Measurements from ENCODE around the gene FAM162A.

The FAM162A gene

DNA sequence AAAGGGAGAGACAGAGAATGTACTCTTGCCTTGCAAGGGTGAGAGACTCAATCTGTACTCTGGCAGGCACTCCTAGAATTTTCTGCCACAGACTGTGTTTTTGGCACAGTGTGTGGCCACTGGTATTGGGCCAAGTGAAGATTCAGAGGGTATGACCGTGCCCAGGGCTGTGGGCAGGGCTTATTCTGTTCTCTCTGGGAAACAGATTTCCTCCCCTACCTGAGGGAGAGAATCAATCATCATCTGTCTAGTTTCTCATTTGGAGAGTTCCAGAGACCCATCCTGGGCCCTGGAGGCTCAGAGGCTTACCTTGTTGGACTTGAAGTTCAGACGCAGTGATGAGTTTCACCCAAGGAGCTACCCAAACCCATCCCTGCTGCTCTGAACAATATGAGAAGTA is 30.8 kb upstream of the FAM162A start:
- TF ChIP-seq, protein P1, sequence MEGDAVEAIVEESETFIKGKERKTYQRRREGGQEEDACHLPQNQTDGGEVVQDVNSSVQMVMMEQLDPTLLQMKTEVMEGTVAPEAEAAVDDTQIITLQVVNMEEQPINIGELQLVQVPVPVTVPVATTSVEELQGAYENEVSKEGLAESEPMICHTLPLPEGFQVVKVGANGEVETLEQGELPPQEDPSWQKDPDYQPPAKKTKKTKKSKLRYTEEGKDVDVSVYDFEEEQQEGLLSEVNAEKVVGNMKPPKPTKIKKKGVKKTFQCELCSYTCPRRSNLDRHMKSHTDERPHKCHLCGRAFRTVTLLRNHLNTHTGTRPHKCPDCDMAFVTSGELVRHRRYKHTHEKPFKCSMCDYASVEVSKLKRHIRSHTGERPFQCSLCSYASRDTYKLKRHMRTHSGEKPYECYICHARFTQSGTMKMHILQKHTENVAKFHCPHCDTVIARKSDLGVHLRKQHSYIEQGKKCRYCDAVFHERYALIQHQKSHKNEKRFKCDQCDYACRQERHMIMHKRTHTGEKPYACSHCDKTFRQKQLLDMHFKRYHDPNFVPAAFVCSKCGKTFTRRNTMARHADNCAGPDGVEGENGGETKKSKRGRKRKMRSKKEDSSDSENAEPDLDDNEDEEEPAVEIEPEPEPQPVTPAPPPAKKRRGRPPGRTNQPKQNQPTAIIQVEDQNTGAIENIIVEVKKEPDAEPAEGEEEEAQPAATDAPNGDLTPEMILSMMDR (conservative IDR thresholded peaks at IDR 0.05; ENCODE audit: control insufficient read depth, insufficient read depth, low read depth, low read length), result no peak
- H3K4me3 ChIP-seq (ENCODE audit: control insufficient read depth, low read depth, low read length), result no peak overlapping the region
- DNase-seq (ENCODE audit: low read depth), result peak; percentile 4

DNA sequence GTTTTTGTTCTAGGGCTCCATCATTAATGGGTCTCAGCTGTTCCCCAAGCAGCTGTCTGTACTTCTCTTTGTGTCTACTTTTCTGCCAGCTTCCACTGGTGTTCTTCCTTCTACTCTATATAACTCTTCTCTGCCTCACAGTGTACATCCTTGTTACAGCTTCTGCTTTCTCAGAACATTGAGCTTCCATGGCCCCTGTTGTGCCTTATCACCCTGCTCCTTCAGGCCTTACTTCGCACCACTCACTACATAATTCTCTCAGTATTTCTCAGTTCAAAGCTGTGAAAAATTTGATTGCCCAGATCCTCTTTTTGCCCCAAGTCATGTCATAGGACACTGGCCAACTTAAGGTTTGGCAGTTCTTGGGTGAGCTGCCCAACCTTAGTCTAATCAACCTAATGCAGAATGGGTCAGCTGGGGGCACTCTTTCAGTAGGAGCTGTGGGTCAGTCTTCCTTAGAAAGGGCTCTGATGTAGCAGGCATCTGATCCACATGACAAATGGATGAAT is 30.0 kb upstream of the FAM162A start:
- DNase-seq (ENCODE audit: low read depth), result no peak
- H3K4me3 ChIP-seq (ENCODE audit: control insufficient read depth, low read depth, low read length), result no peak overlapping the region
- TF ChIP-seq, protein P1 (conservative IDR thresholded peaks at IDR 0.05; ENCODE audit: control insufficient read depth, insufficient read depth, low read depth, low read length), result no peak

DNA sequence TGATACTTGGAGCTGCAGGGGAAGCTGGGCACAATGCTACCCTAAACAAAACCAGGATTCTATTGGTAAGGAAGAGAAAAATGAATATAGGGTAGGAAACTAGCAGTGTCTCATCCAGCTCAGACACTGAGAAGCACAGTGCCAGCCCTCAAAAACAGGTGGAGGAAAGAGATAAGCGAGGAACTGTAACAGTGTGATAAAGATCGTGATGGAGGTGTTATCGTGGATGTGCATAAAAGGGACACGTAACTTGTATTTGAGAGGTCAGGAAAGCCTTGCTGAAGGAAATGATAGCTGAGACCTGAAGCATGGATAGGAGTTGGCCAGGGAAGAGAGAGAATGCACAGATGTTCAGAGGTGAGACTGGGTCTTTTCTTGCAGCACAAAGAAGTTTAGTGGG is 28.4 kb upstream of the FAM162A start:
- TF ChIP-seq, protein P1 (conservative IDR thresholded peaks at IDR 0.05; ENCODE audit: control insufficient read depth, insufficient read depth, low read depth, low read length), result no peak
- no peak for DNase-seq (ENCODE audit: low read depth)
- no peak overlapping the region for H3K4me3 ChIP-seq (ENCODE audit: control insufficient read depth, low read depth, low read length)

DNA sequence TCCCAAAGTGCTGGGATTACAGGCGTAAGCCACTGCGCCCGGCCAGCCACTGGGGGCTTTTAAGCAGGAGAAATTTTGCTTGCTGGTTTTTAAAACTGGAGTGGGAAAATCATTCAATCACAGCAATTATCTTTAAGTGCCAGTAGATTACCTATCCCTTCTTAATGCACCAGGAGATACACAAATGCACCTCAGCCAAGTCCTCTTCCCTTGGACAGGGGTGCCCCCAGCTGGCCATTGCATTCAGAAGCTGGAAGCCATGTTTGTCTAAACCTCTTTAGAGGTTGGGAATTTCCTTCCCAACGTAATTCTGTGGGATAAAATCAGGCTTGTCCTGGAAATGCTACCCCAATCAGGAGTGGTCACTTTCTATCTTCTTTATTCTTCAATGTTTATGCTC is 27.6 kb upstream of the FAM162A start:
- peak; percentile 60 for DNase-seq (ENCODE audit: low read depth)
- H3K4me3 ChIP-seq (ENCODE audit: control insufficient read depth, low read depth, low read length), result no peak overlapping the region
- TF ChIP-seq, protein P1 (conservative IDR thresholded peaks at IDR 0.05; ENCODE audit: control insufficient read depth, insufficient read depth, low read depth, low read length), result peak; percentile 51

DNA sequence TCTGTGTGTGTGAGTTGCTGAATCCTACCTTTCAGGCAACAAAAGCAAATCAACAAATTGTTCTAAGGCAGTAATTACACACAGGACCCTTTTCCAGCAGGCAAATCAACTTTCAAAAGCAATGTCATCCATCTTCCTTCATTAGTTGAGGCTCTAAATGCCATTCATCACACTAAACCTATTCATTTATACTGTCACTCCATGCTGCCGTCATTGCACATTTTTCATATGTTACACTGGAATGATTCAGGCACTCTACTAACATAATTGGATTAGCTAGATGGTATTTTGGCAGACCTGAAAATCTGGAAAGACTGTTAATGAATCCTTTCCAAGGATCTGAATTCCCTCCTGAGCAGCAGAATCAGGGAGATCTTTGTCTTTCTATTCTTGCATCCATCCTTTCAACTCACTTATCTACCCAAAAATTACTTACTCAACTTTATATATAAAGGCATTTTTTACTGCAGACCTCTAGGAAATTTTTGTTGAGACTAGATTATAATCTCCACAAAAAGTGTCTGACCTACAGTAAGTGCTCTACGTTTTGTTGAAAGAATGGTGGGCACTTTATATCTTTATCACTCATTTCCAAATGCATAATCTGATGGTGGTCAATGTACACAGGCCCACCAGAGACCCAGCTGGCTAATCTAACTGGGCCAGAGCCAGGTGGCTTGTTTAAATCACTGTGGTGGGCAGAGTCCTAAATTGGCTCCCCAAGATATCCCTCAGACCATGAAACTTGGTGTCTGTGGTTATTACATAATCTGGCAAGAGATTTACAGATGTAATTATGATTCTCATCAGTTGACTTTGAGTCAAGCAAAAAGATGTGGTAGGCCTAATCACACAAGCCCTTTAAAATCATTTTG is 25.9 kb upstream of the FAM162A start:
- peak; percentile 11 for DNase-seq (ENCODE audit: low read depth)
- no peak overlapping the region for H3K4me3 ChIP-seq (ENCODE audit: control insufficient read depth, low read depth, low read length)
- TF ChIP-seq, protein P1 (conservative IDR thresholded peaks at IDR 0.05; ENCODE audit: control insufficient read depth, insufficient read depth, low read depth, low read length), result no peak

DNA sequence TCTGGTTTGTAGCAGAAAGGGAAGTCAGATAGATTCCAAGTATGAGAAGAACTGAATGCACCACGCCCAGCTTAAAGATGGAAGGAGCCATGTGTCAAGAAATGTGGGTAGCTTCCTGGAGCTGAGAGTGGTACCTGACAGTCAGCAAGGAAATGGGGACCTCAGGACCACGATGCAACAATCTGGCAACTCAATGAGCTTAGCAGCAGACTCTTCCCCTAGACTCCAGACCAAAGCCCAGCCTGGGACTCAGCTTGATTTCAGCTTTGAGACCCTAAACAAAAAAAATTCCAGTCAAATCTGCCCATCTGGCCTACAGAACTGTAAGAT is 25.3 kb upstream of the FAM162A start:
- no peak for DNase-seq (ENCODE audit: low read depth)

More for the DNA sequence above, 25.3 kb upstream of the FAM162A start:
- no peak overlapping the region for H3K4me3 ChIP-seq (ENCODE audit: control insufficient read depth, low read depth, low read length)
- TF ChIP-seq, protein P1 (conservative IDR thresholded peaks at IDR 0.05; ENCODE audit: control insufficient read depth, insufficient read depth, low read depth, low read length), result no peak

Measured in fibroblast of mammary gland (primary cell).